ENCODE data around the gene CEACAM21. TPM values are rescaled to one million over a fixed set of nuclear protein-coding genes. Genes with fewer than 3 reads are reported as not detected.

The CEACAM21 gene
- total and polyA plus RNA-seq, 3 donors from 2014 or later = 0.71 to 3.6 (median 1.3) TPM

GRCh38 chr19:41601771-41602170, 25.8 kb downstream of the CEACAM21 start:
- Histone ChIP-seq H3K9me3 (no peaks in the 10 kb centered on the region), H3K27ac (no peak overlapping the region), H3K27me3 (no peaks in the 10 kb centered on the region), H3K4me3 (no peak overlapping the region), H3K36me3 (ENCODE audit: low read depth, missing control alignments) (no peaks in the 10 kb centered on the region), H3K4me1 (no peaks in the 10 kb centered on the region)
- intact Hi-C loops (cut with DNase I; ENCODE audit: low total_unique reads) = no loop called here
- 54 to 60% methylated on average over 1 to 4 of the region's 4 CpGs for WGBS, 2 donors
- no peak for DNase-seq
- TF ChIP-seq, protein P1, sequence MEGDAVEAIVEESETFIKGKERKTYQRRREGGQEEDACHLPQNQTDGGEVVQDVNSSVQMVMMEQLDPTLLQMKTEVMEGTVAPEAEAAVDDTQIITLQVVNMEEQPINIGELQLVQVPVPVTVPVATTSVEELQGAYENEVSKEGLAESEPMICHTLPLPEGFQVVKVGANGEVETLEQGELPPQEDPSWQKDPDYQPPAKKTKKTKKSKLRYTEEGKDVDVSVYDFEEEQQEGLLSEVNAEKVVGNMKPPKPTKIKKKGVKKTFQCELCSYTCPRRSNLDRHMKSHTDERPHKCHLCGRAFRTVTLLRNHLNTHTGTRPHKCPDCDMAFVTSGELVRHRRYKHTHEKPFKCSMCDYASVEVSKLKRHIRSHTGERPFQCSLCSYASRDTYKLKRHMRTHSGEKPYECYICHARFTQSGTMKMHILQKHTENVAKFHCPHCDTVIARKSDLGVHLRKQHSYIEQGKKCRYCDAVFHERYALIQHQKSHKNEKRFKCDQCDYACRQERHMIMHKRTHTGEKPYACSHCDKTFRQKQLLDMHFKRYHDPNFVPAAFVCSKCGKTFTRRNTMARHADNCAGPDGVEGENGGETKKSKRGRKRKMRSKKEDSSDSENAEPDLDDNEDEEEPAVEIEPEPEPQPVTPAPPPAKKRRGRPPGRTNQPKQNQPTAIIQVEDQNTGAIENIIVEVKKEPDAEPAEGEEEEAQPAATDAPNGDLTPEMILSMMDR (IDR thresholded peaks at IDR 0.05) = no peak
- TF ChIP-seq POLR2A (IDR thresholded peaks at IDR 0.05) = no peak

DNA sequence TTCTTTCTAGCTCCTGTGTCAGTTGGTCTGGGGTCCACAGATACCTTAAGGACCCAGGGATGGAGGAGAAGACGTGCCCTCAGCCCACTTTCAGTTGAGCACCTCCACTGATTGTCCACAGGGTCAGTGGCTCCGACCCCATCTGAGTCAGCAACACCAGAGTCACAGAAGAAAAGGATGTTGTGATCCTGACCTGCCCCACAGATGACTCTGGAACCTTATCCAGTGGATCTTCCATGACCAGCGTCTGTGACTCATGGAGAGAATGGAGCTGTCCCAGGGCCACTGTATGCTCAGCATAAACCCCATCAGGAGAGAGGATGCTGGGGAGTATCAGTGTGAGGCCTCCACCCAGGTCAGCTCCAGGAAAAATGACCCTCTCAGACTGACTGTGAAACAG, 28.9 kb downstream of the CEACAM21 start:
- Histone ChIP-seq H3K27ac (no peak overlapping the region), H3K36me3 (ENCODE audit: low read depth, missing control alignments) (no peaks in the 10 kb centered on the region), H3K4me1 (no peaks in the 10 kb centered on the region), H3K4me3 (no peak overlapping the region), H3K27me3 (no peaks in the 10 kb centered on the region), H3K9me3 (no peaks in the 10 kb centered on the region)
- no peak for TF ChIP-seq POLR2A (IDR thresholded peaks at IDR 0.05)
- TF ChIP-seq, protein P1 (IDR thresholded peaks at IDR 0.05) = no peak
- intact Hi-C loops (cut with DNase I; ENCODE audit: low total_unique reads) = no loop called here
- 38 to 57% methylated on average over 3 of the region's 3 CpGs for WGBS, 2 donors
- no peak for DNase-seq

GRCh38 chr19:41606215-41606837, 30.4 kb downstream of the CEACAM21 start:
- TF ChIP-seq, protein P1 (IDR thresholded peaks at IDR 0.05) = no peak
- no peak for TF ChIP-seq POLR2A (IDR thresholded peaks at IDR 0.05)
- intact Hi-C loops (cut with DNase I; ENCODE audit: low total_unique reads) = no loop called here
- Histone ChIP-seq H3K36me3 (ENCODE audit: low read depth, missing control alignments) (no peaks in the 10 kb centered on the region), H3K4me1 (no peaks in the 10 kb centered on the region), H3K4me3 (no peak overlapping the region), H3K27me3 (no peaks in the 10 kb centered on the region), H3K9me3 (no peaks in the 10 kb centered on the region), H3K27ac (no peak overlapping the region)
- DNase-seq = no peak
- 79 to 90% methylated on average over 3 to 5 of the region's 5 CpGs for WGBS, 2 donors

GRCh38 chr19:41607668-41608067, 31.7 kb downstream of the CEACAM21 start:
- no peaks in the 10 kb centered on the region for H3K36me3 ChIP-seq (ENCODE audit: low read depth, missing control alignments)
- H3K4me1 ChIP-seq = no peaks in the 10 kb centered on the region
- 70 to 84% methylated on average over 1 of the region's 1 CpG for WGBS, 2 donors
- no peaks in the 10 kb centered on the region for H3K27me3 ChIP-seq
- no peak overlapping the region for H3K27ac ChIP-seq
- H3K4me3 ChIP-seq = no peak overlapping the region
- intact Hi-C loops (cut with DNase I; ENCODE audit: low total_unique reads) = no loop called here
- DNase-seq = no peak
- TF ChIP-seq, protein P1 (IDR thresholded peaks at IDR 0.05) = no peak
- no peaks in the 10 kb centered on the region for H3K9me3 ChIP-seq

- Histone ChIP-seq H3K27ac (no peak overlapping the region), H3K27me3 (no peaks in the 10 kb centered on the region), H3K4me1 (no peaks in the 10 kb centered on the region), H3K4me3 (no peak overlapping the region), H3K36me3 (ENCODE audit: low read depth, missing control alignments) (no peaks in the 10 kb centered on the region), H3K9me3 (no peaks in the 10 kb centered on the region)
- TF ChIP-seq, protein P1 (IDR thresholded peaks at IDR 0.05) = no peak
- TF ChIP-seq POLR2A (IDR thresholded peaks at IDR 0.05) = no peak
- intact Hi-C loops (cut with DNase I; ENCODE audit: low total_unique reads) = no loop called here
- no peak for DNase-seq
Observed at GRCh38 chr19:41610789-41611188, 34.8 kb downstream of the CEACAM21 start.

All from testis (tissue), 3 donors.